AG10803 (cell line): ENCODE measurements around the gene S100PBP.

Experiments used
- DNase-seq: peaks from one replicate; pipeline ENCODE4 v3.0.0; 2010; ENCODE audit warnings: low read depth
- H3K4me3 ChIP-seq: 2 replicates; pipeline ENCODE4 v1.5.1; 2011; ENCODE audit warnings: mild to moderate bottlenecking, low read length, control low read depth
- CTCF ChIP-seq: conservative IDR thresholded peaks from 2 replicates; pipeline ENCODE4 v1.5.1; 2011; ENCODE audit warnings: mild to moderate bottlenecking, low read length, control low read depth, inconsistent platforms

S100PBP gene

DNA sequence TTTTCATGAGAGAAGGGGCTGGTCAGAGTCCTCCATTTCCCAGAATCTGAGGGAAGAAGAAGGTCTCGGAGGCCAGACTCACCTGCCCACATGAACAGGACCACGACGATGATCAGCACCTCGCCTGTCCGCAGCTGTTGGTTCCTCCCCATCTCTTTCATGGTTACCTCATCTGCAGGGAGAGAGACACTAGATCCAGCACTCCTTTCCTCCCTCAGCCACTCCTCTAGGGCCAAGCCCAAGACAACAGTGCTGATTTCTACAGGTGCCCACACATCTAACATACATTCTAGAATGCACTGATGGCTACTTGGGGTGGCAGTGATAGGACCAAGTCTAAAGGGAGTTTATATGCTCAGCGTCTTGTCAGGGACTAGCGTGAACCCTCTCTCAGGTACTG, 50.2 kb downstream of the S100PBP start:
- H3K4me3 ChIP-seq: no peak overlapping the region
- DNase-seq: no peak
- TF ChIP-seq CTCF: no peak

DNA sequence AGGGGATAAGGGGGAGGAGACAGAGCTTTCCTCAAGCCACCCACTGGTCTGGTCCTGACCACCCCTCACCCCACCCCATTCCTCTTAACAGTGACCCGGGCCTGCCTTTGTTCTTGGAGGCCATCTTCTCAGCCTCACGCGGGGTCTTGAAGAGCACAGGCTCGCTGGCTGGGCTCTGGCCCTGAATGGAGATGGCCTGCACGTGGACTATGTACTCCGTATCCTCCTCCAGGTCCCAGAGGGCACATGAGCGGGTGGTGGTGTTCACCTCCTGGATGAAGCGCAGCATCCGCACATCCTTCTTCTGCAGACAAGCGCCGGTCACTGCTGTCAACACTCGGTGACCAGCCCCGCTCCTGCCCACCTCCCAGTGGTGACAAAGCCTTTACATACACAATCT, 50.6 kb downstream of the S100PBP start:
- DNase-seq: no peak

GRCh38 chr1:32868806-32869455, 51.5 kb downstream of the S100PBP start:
- DNase-seq: no peak
- TF ChIP-seq CTCF: no peak

More for the DNA sequence above, 50.6 kb downstream of the S100PBP start:
- H3K4me3 ChIP-seq: no peak overlapping the region
- no peak for TF ChIP-seq CTCF

GRCh38 chr1:32869923-32870614, 52.6 kb downstream of the S100PBP start:
- H3K4me3 ChIP-seq: peak overlapping the region; percentile 35
- TF ChIP-seq CTCF: no peak
- no peak for DNase-seq

More at GRCh38 chr1:32868806-32869455, 51.5 kb downstream of the S100PBP start:
- H3K4me3 ChIP-seq: no peak overlapping the region

GRCh38 chr1:32870615-32871363, 53.3 kb downstream of the S100PBP start, which contains the start of gene FNDC5:
Gene FNDC5, minus strand, starts transcription at chr1:32870912.
- H3K4me3 ChIP-seq: peak within 1 kb of the TSS; percentile 48
- DNase-seq: no peak
- no peak for TF ChIP-seq CTCF

- TF ChIP-seq CTCF: no peak
- no peak for DNase-seq
- H3K4me3 ChIP-seq: peak overlapping the region; percentile 48
These were observed 54.1 kb downstream of the S100PBP start for GRCh38 chr1:32871364-32872191.
